ENCODE data around the gene PRDM7. TPM values are rescaled to one million over a fixed set of nuclear protein-coding genes. Genes with fewer than 3 reads are reported as not detected.

The PRDM7 gene
- total and polyA plus RNA-seq, 9 of the 15 experiments (the other 6 are each of a cell fraction or from before 2014, with no cell fraction given): not detected

DNA sequence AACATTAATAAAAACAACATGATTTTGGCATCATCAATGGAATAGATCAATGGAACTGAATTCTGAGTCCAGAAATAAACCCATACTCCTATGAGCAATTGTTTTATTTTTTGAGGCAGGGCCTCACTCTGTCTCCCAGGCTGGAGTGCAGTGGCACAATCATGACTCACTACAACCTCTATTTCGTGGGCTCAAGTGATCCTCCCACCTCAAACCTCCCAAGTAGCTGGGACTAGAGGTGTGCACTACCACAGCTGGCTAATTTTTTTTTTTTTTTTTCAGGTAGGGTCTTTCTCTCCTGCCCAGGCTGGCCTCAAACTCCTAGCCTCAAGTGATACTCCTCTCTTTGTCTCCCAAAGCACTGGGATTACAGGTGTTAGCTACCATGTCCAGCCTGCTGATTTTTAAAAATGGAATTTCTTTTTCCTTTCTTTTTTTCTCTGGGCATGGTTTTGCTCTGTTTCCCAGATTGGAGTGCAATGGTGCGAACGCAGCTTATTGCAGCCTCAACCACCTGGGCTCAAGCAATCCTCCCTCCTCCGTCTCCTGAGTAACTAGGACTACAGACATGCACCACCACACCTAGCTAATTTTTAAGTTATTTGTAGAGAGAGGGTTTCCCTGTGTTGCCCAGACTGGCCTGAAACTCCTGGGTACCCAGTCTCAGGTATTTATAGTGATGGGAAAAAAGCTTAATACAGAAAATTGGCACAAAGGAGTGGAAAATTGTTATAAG, 7.3 kb upstream of the PRDM7 start:
- no peak for DNase-seq (ENCODE audit: extremely low read depth in 1 of 4, low spot score in 3 of 4)
- Histone ChIP-seq H3K36me3 (ENCODE audit: control insufficient read depth, insufficient read depth, low read length) (no peaks in the 10 kb centered on the region), H3K4me1 (replicated peaks in 1 of 2; ENCODE audit: control insufficient read depth in 2 of 2, insufficient read depth in 2 of 2, low read length in 2 of 2) (peaks cover 0 to 12% of the 10 kb centered on the region in 2 experiments; a peak in 3 of 5 replicates), H3K4me3 (no peak overlapping the region), H2AFZ (ENCODE audit: low read depth, low read length) (no peak overlapping the region), H3K9me1 (ENCODE audit: control insufficient read depth, insufficient read depth, low read length) (no peaks in the 10 kb centered on the region), H3K9me3 (replicated peaks; ENCODE audit: control insufficient read depth, insufficient read depth, low read depth, low read length) (no peaks in the 10 kb centered on the region), H3K4me2 (ENCODE audit: insufficient read depth, low read length) (no peak overlapping the region), H3K9ac (ENCODE audit: insufficient read depth in 1 of 2, low read depth in 2 of 2, low read length in 2 of 2) (no peak overlapping the region), H3K79me2 (ENCODE audit: control insufficient read depth, insufficient read depth, low read length) (no peaks in the 10 kb centered on the region), H3K27me3 (ENCODE audit: control insufficient read depth in 2 of 2, insufficient read depth in 2 of 2, low read length in 2 of 2) (no peaks in the 10 kb centered on the region), H4K20me1 (replicated peaks; ENCODE audit: control insufficient read depth, insufficient read depth, low read length) (no peaks in the 10 kb centered on the region), H3K27ac (ENCODE audit: extremely low read depth, low read depth, low read length) (no peak overlapping the region)
- POLR2A ChIA-PET: no interaction called here
- TF ChIP-seq ZNF717 (CRISPR knock-in tag; IDR thresholded peaks at IDR 0.05) (no peak), ZNF77 (CRISPR knock-in tag; IDR thresholded peaks at IDR 0.05) (no peak), BRD9 (IDR thresholded peaks at IDR 0.05; ENCODE audit: low read depth, partially characterized antibody) (no peak), ZNF507 (tag; conservative IDR thresholded peaks at IDR 0.05) (no peak), ARHGAP35 (IDR thresholded peaks at IDR 0.05; ENCODE audit: partially characterized antibody) (no peak), CTBP1 (IDR thresholded peaks at IDR 0.05; ENCODE audit: borderline replicate concordance) (no peak), CEBPG (CRISPR knock-in tag; IDR thresholded peaks at IDR 0.05) (no peak), CEBPG (tag; conservative IDR thresholded peaks at IDR 0.05 in 1 of 2, IDR thresholded peaks at IDR 0.05 in 1 of 2) (no peak), PCBP1 (IDR thresholded peaks at IDR 0.05; ENCODE audit: low read depth, low read length, poor library complexity, severe bottlenecking) (no peak), SREBF2 (CRISPR knock-in tag; IDR thresholded peaks at IDR 0.05) (no peak), PHB (CRISPR knock-in tag; IDR thresholded peaks at IDR 0.05) (no peak), SMARCB1 (IDR thresholded peaks at IDR 0.05; ENCODE audit: insufficient read length, low read depth) (no peak), MTA2 (IDR thresholded peaks at IDR 0.05; ENCODE audit: low read depth) (no peak), NEUROD1 (IDR thresholded peaks at IDR 0.05; ENCODE audit: borderline replicate concordance, low read depth, low read length, partially characterized antibody) (no peak), HDAC3 (IDR thresholded peaks at IDR 0.05; ENCODE audit: borderline replicate concordance, partially characterized antibody) (no peak)
- TF ChIP-seq, protein P1, sequence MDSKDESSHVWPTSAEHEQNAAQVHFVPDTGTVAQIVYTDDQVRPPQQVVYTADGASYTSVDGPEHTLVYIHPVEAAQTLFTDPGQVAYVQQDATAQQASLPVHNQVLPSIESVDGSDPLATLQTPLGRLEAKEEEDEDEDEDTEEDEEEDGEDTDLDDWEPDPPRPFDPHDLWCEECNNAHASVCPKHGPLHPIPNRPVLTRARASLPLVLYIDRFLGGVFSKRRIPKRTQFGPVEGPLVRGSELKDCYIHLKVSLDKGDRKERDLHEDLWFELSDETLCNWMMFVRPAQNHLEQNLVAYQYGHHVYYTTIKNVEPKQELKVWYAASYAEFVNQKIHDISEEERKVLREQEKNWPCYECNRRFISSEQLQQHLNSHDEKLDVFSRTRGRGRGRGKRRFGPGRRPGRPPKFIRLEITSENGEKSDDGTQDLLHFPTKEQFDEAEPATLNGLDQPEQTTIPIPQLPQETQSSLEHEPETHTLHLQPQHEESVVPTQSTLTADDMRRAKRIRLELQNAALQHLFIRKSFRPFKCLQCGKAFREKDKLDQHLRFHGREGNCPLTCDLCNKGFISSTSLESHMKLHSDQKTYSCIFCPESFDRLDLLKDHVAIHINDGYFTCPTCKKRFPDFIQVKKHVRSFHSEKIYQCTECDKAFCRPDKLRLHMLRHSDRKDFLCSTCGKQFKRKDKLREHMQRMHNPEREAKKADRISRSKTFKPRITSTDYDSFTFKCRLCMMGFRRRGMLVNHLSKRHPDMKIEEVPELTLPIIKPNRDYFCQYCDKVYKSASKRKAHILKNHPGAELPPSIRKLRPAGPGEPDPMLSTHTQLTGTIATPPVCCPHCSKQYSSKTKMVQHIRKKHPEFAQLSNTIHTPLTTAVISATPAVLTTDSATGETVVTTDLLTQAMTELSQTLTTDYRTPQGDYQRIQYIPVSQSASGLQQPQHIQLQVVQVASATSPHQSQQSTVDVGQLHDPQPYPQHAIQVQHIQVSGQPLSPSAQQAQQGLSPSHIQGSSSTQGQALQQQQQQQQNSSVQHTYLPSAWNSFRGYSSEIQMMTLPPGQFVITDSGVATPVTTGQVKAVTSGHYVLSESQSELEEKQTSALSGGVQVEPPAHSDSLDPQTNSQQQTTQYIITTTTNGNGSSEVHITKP (IDR thresholded peaks at IDR 0.05; ENCODE audit: partially characterized antibody): no peak
- TF ChIP-seq, protein P2, sequence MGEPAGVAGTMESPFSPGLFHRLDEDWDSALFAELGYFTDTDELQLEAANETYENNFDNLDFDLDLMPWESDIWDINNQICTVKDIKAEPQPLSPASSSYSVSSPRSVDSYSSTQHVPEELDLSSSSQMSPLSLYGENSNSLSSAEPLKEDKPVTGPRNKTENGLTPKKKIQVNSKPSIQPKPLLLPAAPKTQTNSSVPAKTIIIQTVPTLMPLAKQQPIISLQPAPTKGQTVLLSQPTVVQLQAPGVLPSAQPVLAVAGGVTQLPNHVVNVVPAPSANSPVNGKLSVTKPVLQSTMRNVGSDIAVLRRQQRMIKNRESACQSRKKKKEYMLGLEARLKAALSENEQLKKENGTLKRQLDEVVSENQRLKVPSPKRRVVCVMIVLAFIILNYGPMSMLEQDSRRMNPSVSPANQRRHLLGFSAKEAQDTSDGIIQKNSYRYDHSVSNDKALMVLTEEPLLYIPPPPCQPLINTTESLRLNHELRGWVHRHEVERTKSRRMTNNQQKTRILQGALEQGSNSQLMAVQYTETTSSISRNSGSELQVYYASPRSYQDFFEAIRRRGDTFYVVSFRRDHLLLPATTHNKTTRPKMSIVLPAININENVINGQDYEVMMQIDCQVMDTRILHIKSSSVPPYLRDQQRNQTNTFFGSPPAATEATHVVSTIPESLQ (CRISPR knock-in tag; IDR thresholded peaks at IDR 0.05): no peak
- no peak for ATAC-seq
- in situ Hi-C loops (cut with MboI) (no loop called here), intact Hi-C loops (cut with micrococcal nuclease) (no loop called here)
- BruUV-seq (replicated peaks): no TSS peak
- CTCF ChIA-PET (ENCODE audit: low intra/inter-chr PET ratio): no interaction called here
- WGBS (ENCODE audit: insufficient coverage, low coverage, missing lambda C conversion rate): 71% methylated on average over 4 of the region's 4 CpGs
- FAIRE-seq: no peak

Data from K562 (cell line).